Glutamatergic neuron (in vitro differentiated cells): ENCODE results near the gene FAM120A. TPM values are rescaled to one million over a fixed set of nuclear protein-coding genes. Genes with fewer than 3 reads are reported as not detected.

Source experiments
- DNase-seq: peaks from one replicate; pipeline ENCODE4 v3.0.0; 2022
- H3K27ac Mint-ChIP-seq: one replicate; pipeline ENCODE4 v1.8.0; 2020; ENCODE audit warnings: mild to moderate bottlenecking, mixed read lengths, inconsistent platforms; ENCODE audit not compliant: unreplicated experiment
- H3K27me3 Mint-ChIP-seq: one replicate; pipeline ENCODE4 v1.8.0; 2020; ENCODE audit warnings: mild to moderate bottlenecking, moderate library complexity, mixed read lengths, inconsistent platforms; ENCODE audit not compliant: unreplicated experiment
- H3K36me3 Mint-ChIP-seq: one replicate; pipeline ENCODE4 v1.8.0; 2020; ENCODE audit warnings: mild to moderate bottlenecking, mixed read lengths, inconsistent platforms; ENCODE audit not compliant: unreplicated experiment
- H3K4me1 Mint-ChIP-seq: one replicate; pipeline ENCODE4 v1.8.0; 2020; ENCODE audit warnings: mild to moderate bottlenecking, low read depth, mixed read lengths, inconsistent platforms; ENCODE audit not compliant: unreplicated experiment
- H3K4me3 Mint-ChIP-seq: one replicate; pipeline ENCODE4 v1.8.0; 2020; ENCODE audit warnings: mild to moderate bottlenecking, mixed read lengths, inconsistent platforms; ENCODE audit not compliant: unreplicated experiment
- H3K9me3 Mint-ChIP-seq: one replicate; pipeline ENCODE4 v1.8.0; 2020; ENCODE audit warnings: mild to moderate bottlenecking, moderate library complexity, mixed read lengths, inconsistent platforms; ENCODE audit not compliant: unreplicated experiment
- CTCF ChIP-seq: fragments of 200-600 bp; sonication (generic); IDR thresholded peaks from one replicate; pipeline ENCODE4 v1.5.0; 2021; ENCODE audit not compliant: partially characterized antibody, unreplicated experiment
- total RNA-seq: library from RNA; stranded (reverse); fragmentation: NEBNext Ultra II Directional; extraction: Animal tissue kit (Norgen Biotek cat#: 25700); gene quantifications from one replicate; pipeline ENCODE4 v1.2.1, GENCODE V29; 2021; ENCODE audit not compliant: unreplicated experiment

The FAM120A gene
- total RNA-seq, 1 donor from 2014 or later: 32.3 TPM

GRCh38 chr9:93520523-93520922 is 69.0 kb downstream of the FAM120A start:
- DNase-seq: no peak
- no peak overlapping the region for H3K27ac Mint-ChIP-seq
- peaks cover 30% of the 10 kb centered on the region for H3K4me1 Mint-ChIP-seq
- H3K9me3 Mint-ChIP-seq: peaks cover 11% of the 10 kb centered on the region
- H3K4me3 Mint-ChIP-seq: no peak overlapping the region
- peaks cover 11% of the 10 kb centered on the region for H3K27me3 Mint-ChIP-seq
- H3K36me3 Mint-ChIP-seq: no peaks in the 10 kb centered on the region
- TF ChIP-seq CTCF: no peak

- TF ChIP-seq CTCF: no peak
- H3K27ac Mint-ChIP-seq: peak overlapping the region; percentile 97
- no peaks in the 10 kb centered on the region for H3K36me3 Mint-ChIP-seq
- no peak overlapping the region for H3K4me3 Mint-ChIP-seq
- DNase-seq: no peak
- H3K27me3 Mint-ChIP-seq: peaks cover 11% of the 10 kb centered on the region
- peaks cover 11% of the 10 kb centered on the region for H3K9me3 Mint-ChIP-seq
- peaks cover 42% of the 10 kb centered on the region for H3K4me1 Mint-ChIP-seq
These were observed 71.3 kb downstream of the FAM120A start for GRCh38 chr9:93522736-93523135.

GRCh38 chr9:93523518-93524144 is 72.1 kb downstream of the FAM120A start:
- DNase-seq: peak; percentile 66
- H3K36me3 Mint-ChIP-seq: no peaks in the 10 kb centered on the region
- TF ChIP-seq CTCF: no peak
- peaks cover 11% of the 10 kb centered on the region for H3K9me3 Mint-ChIP-seq
- H3K4me3 Mint-ChIP-seq: peak overlapping the region; percentile 27
- peak overlapping the region; percentile 97 for H3K27ac Mint-ChIP-seq
- peaks cover 45% of the 10 kb centered on the region for H3K4me1 Mint-ChIP-seq
- H3K27me3 Mint-ChIP-seq: peaks cover 11% of the 10 kb centered on the region

- DNase-seq: no peak
- Mint-ChIP-seq H3K36me3 (no peaks in the 10 kb centered on the region), H3K27ac (peak overlapping the region; percentile 70), H3K9me3 (peaks cover 11% of the 10 kb centered on the region), H3K4me1 (peaks cover 46% of the 10 kb centered on the region), H3K27me3 (peaks cover 11% of the 10 kb centered on the region), H3K4me3 (peak overlapping the region; percentile 21)
- TF ChIP-seq CTCF: no peak
These were observed 74.0 kb downstream of the FAM120A start for GRCh38 chr9:93525476-93525875.

- H3K27me3 Mint-ChIP-seq: peaks cover 8% of the 10 kb centered on the region
- TF ChIP-seq CTCF: no peak
- peaks cover 26% of the 10 kb centered on the region for H3K4me1 Mint-ChIP-seq
- H3K36me3 Mint-ChIP-seq: peaks cover 3% of the 10 kb centered on the region
- H3K4me3 Mint-ChIP-seq: no peak overlapping the region
- peaks cover 5% of the 10 kb centered on the region for H3K9me3 Mint-ChIP-seq
- H3K27ac Mint-ChIP-seq: no peak overlapping the region
- no peak for DNase-seq
These were observed 79.9 kb downstream of the FAM120A start for GRCh38 chr9:93531374-93531773.
